Anterior cingulate cortex (tissue), 58 donors: Measurements from ENCODE around the gene CUL4B.
"Not testable (repeated sequence)": the region's sequence is repeated elsewhere in the genome, so short reads cannot be mapped to it uniquely, and the experiment has no call there.

ENCODE experiments used
- DNase-seq, 58 donors: peaks; one replicate each; lab custom pipeline; 2025; lab: John Stamatoyannopoulos, UW

Gene CUL4B

GRCh38 chrX:120560842-120561633 lies at the start of gene CUL4B:
TSS of gene CUL4B (minus strand) at chrX:120560962. CDS start at chrX:120560638, 324 bp downstream.
- peak; percentile 29 to 94 (median 85) for DNase-seq

GRCh38 chrX:120604361-120604782 lies 43.6 kb upstream of the CUL4B start:
- peak in 20 of 58 donors; percentile 0 to 19 (median 4) for DNase-seq

GRCh38 chrX:120603707-120604360 lies 43.1 kb upstream of the CUL4B start, which contains the start of gene MCTS1:
TSS of gene MCTS1 (plus strand) at chrX:120604101. CDS start at chrX:120604237, 136 bp downstream.
- peak in 57 of 58 donors; percentile 2 to 84 (median 64) for DNase-seq

- no peak for DNase-seq
Observed at GRCh38 chrX:120585702-120586101, 24.9 kb upstream of the CUL4B start.

DNA sequence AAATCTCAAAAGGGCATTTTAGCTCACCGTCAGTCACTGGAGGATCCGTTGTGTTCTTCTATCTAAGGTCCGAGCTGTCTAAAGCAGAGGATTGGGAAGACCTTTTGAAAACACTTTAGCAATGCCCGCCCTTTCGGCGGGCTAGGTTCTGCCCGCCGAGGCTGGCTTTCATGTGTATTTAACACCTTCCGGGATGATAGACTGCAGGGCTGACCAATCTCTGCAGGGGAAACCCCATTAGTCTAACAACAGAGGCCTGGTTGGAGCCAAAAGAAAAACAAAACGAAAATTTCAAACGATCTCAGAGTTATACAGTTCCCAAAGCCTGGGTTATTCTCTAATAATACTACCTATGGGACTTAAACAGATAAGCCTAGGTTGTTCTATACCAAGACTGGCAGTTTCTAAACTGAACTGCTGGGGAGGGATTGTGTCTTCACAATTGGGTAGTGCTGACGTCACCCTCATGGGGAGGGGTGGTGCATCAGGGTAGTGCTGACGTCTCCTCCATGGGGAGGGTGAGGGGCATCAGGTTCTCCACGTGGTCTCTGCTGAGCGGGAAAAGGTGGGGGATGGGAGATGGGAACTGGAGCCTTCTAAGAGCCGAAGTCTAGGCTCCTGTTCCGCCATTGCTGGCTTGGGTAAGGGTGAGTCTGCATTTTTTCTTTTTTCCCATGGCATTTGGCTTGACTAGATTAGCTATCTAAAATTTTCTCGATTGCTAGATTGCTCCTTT lies 14.8 kb upstream of the CUL4B start:
- no peak for DNase-seq

DNA sequence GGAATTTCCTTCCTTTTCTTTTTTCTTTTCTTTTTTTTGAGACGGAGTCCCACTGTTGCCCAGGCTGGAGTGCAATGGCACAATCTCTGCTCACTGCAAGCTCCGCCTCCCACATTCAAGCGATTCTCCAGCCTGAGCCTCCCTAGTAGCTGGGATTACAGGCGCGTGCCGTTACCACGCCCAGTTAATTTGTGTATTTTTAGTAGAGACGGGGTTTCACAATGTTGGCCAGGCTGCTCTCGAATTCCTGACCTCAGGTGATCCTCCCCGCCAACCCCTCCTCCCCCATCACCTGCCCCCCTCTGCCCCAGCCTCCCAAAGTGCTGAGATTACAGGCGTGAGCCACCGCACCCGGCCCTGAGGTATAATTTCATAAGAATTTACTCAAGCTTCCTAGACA lies 13.0 kb upstream of the CUL4B start:
- not testable (repeated sequence) for DNase-seq

DNA sequence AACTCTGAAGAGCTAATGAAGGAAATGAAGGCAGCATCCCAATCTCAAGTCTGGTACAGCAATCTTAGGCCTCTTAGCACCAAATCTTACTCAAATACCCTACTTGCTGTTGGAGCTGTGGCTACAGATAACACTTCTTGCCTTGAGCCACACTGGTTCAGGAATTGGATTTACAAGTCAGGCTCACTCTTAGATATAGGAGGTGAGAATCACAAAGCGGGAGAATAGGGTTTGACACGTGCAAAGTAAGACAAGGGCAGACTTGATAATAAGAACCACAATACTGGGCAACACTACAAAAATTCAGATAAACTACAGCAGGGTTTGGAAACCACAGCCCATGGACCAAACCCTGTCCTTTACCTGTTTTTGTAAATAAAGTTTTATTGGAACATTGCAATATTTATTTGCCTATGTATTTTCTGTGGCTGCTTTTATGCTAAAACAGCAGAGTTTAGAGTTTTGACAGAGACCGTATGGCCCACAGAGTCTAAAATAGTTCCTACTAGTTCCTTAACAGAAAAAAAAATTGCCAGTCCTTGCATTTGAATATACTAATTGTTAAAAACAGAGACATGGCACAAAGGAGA lies 9.3 kb upstream of the CUL4B start:
- DNase-seq = no peak

GRCh38 chrX:120568609-120569008 lies 7.8 kb upstream of the CUL4B start:
- DNase-seq = no peak

DNA sequence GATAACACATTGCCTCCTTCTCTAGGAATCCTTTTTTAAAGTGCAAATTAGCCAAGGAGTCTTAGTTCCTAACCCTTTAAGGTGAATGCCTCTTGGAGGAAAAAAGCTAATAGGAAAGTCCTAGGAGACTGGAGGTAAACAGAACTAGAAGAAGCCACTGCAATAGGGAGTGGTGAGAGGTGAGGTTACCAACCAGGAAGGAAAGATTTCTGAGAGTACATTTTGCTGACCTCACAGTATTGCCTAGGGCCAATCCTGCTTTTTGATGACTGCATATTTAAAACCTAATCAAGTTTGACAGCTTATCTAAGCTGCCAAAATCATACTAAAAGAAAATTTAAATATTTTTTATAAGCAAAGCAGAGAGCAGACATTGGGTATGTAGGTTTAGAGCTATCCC lies 7.3 kb upstream of the CUL4B start:
- no peak for DNase-seq

DNA sequence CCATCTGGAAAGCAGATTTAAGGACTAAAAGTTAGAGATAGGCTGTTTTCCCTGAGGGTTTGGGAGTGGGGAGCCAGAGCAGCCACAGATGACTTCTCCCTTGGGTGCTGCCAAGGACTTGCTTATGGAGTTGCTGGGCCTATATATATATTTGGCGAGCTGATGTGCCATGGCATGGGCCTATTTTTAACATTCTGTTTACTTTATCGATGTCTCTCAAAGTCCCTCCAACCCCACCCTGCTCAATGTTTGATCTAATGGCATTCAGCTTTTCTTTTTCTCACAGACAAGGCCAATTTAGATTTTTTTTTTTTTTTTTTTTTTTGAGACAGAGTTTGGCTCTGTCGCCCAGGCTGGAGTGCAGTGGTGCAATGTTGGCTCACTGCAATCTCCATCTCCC lies 6.1 kb upstream of the CUL4B start:
- no peak for DNase-seq

DNA sequence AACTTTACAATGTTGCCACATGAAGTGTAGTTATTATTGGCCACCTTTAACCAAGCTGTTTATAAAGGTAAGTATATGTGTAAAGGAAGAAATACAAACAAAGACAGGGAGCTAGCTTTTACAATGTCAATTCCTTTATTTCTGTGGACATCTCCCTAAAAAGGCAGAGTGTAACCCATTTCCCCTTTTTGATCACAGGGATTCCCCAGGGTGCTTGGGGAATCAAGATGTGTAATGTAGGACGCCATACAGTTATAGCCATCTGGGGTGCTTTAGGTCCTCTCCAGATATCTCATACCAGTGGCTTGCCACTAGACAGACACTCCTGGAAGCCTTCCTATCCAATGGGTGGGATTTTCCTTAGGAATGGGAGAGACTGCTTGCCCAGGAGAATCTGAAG lies 4.2 kb upstream of the CUL4B start:
- DNase-seq = no peak

- no peak for DNase-seq
Observed at GRCh38 chrX:120562569-120562926, 1.8 kb upstream of the CUL4B start.

GRCh38 chrX:120561634-120562568 lies 1.1 kb upstream of the CUL4B start:
- DNase-seq = no peak

- peak in 38 of 58 donors; percentile 1 to 77 (median 26) for DNase-seq
Observed at GRCh38 chrX:120560405-120560841, 339 bp downstream of the CUL4B start.

DNA sequence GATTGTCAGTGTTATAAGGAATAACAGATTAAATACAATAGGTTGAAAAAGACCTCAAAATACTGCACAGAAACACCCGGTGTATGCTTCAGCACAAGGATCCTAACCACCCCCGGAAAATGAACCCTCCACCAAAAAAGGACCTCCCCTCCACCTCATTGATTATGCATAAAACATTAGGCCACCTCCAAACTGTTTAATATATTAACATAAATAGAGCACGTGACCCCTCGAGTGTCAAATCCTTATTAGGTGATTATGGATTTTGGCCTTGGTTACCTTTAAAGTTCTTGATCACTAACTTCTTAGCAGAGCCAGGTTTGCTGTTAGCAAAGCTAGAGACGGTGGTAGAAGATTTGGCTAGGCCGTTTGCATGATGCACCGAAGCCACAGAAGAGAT lies 958 bp downstream of the CUL4B start:
- DNase-seq = peak in 1 of 58 donors; percentile 19

DNA sequence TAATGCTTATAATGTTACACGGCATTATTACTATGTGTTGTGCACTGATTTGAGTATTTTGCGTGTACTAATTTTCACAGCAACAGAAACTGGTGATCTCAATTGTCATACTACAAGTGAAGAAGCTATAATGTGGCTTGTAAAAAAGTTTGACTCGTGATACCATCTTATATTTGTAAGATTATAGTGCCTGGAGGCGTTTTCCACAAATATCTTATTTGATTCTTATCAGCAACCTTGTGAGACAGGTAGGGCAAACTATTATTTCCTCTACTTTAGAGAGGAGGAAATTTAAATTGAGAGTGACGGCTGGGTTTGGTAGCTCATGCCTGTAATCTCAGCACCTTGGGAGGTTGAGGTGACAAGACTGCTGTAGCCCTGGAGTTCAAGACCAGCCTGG lies 4.5 kb downstream of the CUL4B start:
- no peak for DNase-seq

DNA sequence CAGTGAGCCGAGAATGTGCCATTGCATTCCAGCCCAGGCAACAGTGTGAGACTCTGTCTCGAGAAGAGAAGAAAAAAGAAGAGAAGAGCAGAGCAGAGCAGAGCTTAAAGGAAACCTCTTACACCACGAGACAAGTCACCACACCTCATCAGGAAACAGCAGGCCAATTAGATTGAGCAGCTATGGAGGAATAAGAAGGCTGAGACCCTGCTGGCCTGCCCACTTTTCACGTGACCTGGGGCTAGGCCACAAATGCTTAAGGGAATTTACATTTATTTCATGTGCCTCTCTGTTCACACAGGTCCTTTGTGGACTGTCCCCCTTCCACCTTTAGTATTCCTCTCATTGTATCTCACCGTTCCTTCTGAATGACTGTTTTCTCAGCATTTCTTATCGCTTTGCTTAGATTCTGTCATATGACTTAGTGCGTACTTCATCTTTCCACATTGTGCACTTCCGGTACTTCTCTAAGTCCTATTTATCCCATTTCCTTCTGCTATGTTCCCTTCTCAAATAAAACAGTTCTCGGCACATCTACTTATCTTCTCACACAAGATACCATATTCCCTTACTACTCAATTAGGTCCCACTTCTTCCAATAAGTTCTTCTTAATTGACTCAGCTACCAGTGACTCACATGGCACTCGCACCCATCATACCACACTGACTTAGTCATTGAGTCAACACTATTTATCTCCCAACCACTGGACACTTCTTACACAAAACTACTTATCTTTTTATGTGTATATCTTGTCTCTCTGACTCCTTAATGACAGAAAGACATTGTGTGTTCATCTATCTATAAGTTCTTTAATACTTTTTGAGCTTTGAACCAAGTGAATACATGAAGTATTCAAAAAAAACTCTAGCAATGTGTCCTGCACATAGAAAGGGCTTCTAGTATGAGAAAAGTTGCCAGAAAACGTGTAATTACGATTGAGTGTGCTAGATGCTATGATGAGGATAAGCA lies 11.0 kb downstream of the CUL4B start:
- DNase-seq = no peak

- no peak for DNase-seq
Observed at GRCh38 chrX:120536061-120536460, 24.7 kb downstream of the CUL4B start.
